ENCODE results near the gene IGDCC3. TPM values are rescaled to one million over a fixed set of nuclear protein-coding genes. Genes with fewer than 3 reads are reported as not detected.
"Not testable (repeated sequence)": the region's sequence is repeated elsewhere in the genome, so short reads cannot be mapped to it uniquely, and the experiment has no call there.

IGDCC3 gene
- polyA plus RNA-seq, 6 donors from 2014 or later = not detected

GRCh38 chr15:65400760-65401610, 23.2 kb upstream of the IGDCC3 start:
- DNase-seq = peak; percentile 29
- Mint-ChIP-seq H3K36me3 (no peaks in the 10 kb centered on the region), H3K4me3 (no peak overlapping the region), H3K27ac (no peak overlapping the region), H3K4me1 (peaks cover 7 to 13% (median 11%) of the 10 kb centered on the region in 3 donors), H3K9me3 (no peaks in the 10 kb centered on the region), H3K27me3 (peaks cover 45 to 66% (median 46%) of the 10 kb centered on the region in 3 donors)
- ATAC-seq (ENCODE audit: low read depth in 2 of 2) = peak; percentile 68 to 75

DNA sequence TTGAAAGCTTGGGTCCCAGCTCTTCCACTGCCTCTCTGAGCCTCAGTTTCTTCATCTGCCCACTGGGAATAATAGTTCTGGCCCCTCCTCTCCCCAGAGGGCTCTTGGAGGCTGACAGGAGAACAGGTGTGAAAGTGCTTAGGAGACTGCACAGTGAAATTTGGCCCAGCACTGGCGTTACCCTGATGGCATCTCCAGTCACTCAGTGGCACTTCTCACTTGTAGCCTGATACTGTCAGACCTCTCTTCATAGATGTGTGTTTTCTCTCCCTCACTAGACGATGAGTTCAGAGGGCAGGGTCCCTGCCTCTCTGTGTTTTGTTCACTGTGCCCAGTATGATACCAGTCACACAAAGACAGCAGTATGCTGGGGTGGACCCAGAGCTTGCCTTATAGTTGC, 22.2 kb upstream of the IGDCC3 start:
- H3K4me1 Mint-ChIP-seq = peaks cover 7 to 13% (median 11%) of the 10 kb centered on the region in 3 donors
- no peak overlapping the region for H3K27ac Mint-ChIP-seq
- H3K4me3 Mint-ChIP-seq = no peak overlapping the region
- ATAC-seq (ENCODE audit: low read depth in 2 of 2) (no peak), DNase-seq (no peak)
- H3K36me3 Mint-ChIP-seq = no peaks in the 10 kb centered on the region
- no peaks in the 10 kb centered on the region for H3K9me3 Mint-ChIP-seq
- peaks cover 51 to 76% (median 54%) of the 10 kb centered on the region in 3 donors for H3K27me3 Mint-ChIP-seq

GRCh38 chr15:65399001-65399706, 21.4 kb upstream of the IGDCC3 start:
- Mint-ChIP-seq H3K4me1 (peaks cover 7 to 13% (median 11%) of the 10 kb centered on the region in 3 donors), H3K27ac (no peak overlapping the region), H3K9me3 (no peaks in the 10 kb centered on the region), H3K36me3 (no peaks in the 10 kb centered on the region), H3K4me3 (no peak overlapping the region), H3K27me3 (peaks cover 57 to 80% (median 63%) of the 10 kb centered on the region in 3 donors)
- ATAC-seq (ENCODE audit: low read depth in 2 of 2) = no peak
- DNase-seq = no peak

DNA sequence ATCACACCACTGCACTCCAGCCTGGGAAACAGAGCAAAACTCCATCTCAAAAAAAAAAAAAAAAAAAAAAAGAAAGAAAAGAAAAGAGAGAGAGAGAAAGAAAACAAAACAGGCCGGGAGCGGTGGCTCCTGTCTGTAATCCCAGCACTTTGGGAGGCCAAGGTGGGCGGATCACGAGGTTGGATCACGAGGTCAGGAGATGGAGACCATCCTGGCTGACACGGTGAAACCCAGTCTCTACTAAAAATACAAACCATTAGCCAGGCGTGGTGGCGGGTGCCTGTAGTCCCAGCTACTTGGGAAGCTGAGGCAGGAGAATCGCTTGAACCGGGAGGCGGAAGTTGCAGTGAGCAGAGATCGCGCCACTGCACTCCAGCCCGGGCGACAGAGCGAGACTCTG, 20.7 kb upstream of the IGDCC3 start:
- not testable (repeated sequence) for ATAC-seq (ENCODE audit: low read depth in 2 of 2); H3K9me3 Mint-ChIP-seq; H3K27ac Mint-ChIP-seq; DNase-seq; H3K36me3 Mint-ChIP-seq; H3K4me3 Mint-ChIP-seq
- peaks cover 7 to 13% (median 11%) of the 10 kb centered on the region in 3 donors for H3K4me1 Mint-ChIP-seq
- H3K27me3 Mint-ChIP-seq = peaks cover 52 to 81% (median 70%) of the 10 kb centered on the region in 3 donors

- H3K9me3 Mint-ChIP-seq = no peaks in the 10 kb centered on the region
- peak overlapping the region in 3 of 8 donors; percentile 34 to 81 (median 75) for H3K4me3 Mint-ChIP-seq
- H3K27ac Mint-ChIP-seq = no peak overlapping the region
- peaks cover 7 to 13% (median 11%) of the 10 kb centered on the region in 3 donors for H3K4me1 Mint-ChIP-seq
- ATAC-seq (ENCODE audit: low read depth in 2 of 2) (no peak), DNase-seq (no peak)
- peaks cover 50 to 88% (median 85%) of the 10 kb centered on the region in 3 donors for H3K27me3 Mint-ChIP-seq
- no peaks in the 10 kb centered on the region for H3K36me3 Mint-ChIP-seq
These were observed 19.1 kb upstream of the IGDCC3 start for GRCh38 chr15:65396965-65397317.

GRCh38 chr15:65396283-65396964, 18.6 kb upstream of the IGDCC3 start:
- Mint-ChIP-seq H3K27ac (peak overlapping the region in 1 of 6 donors; percentile 96), H3K4me3 (peak overlapping the region in 4 of 8 donors; percentile 33 to 59 (median 50)), H3K36me3 (no peaks in the 10 kb centered on the region), H3K9me3 (no peaks in the 10 kb centered on the region), H3K27me3 (peaks cover 50 to 85% (median 84%) of the 10 kb centered on the region in 3 donors), H3K4me1 (peaks cover 7 to 13% (median 11%) of the 10 kb centered on the region in 3 donors)
- ATAC-seq (ENCODE audit: low read depth in 2 of 2) (no peak), DNase-seq (no peak)

DNA sequence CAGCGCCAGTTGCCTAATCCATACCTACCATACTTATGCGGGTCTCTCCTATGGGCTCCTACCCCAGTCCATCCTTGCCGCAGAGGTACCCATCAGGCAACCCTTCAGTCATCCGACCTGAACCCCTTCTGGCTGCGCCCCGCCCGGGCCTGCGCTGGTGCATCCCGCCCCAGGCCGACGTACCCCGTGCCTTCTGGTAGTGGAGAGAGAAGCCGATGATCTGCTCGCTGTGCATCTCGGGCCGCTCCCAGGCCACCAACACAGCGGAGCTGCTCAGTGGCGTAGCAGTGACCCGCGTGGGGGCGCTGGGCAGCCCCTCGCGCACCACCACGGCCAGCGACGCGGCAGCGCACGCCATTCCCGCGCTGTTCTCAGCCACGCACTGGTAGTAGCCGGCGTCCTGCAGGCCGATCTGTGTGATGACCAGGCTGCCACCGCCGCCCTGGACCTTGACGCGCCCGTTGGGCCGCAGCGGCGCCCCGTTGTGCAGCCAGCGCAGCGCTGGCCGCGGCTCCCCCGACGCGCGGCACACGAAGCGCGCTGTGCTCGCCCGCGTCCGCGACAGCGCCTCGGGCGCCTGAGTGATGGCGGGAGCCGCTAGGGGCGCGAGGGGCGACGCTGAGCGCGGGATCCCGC, 17.9 kb upstream of the IGDCC3 start:
- ATAC-seq (ENCODE audit: low read depth in 2 of 2) (peak in 1 of 2 donors; percentile 39), DNase-seq (no peak)
- peak overlapping the region in 2 of 8 donors; percentile 9 to 49 for H3K4me3 Mint-ChIP-seq
- H3K9me3 Mint-ChIP-seq = no peaks in the 10 kb centered on the region
- H3K4me1 Mint-ChIP-seq = peaks cover 7 to 13% (median 8%) of the 10 kb centered on the region in 3 donors
- peaks cover 50 to 77% (median 77%) of the 10 kb centered on the region in 3 donors for H3K27me3 Mint-ChIP-seq
- no peak overlapping the region for H3K27ac Mint-ChIP-seq
- H3K36me3 Mint-ChIP-seq = no peaks in the 10 kb centered on the region

DNA sequence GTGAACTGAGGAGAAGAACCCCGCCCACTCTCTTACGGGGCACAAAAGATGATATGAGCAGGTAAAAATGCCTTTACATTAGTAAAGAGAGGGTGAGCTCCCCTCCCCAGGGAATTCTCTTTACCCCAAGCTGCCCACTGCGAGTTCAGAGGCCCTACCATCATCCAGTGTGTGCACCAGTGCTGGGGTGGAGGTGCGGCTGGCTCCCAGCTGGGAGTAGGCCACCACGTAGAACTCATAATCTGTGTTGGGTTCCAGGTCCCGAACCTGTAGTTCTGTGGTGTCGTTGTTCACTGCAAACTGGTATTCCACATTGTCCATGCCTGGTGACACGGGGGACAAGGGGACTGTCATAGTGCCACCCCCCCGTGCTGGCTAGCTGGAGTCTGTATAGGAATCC, 17.1 kb upstream of the IGDCC3 start:
- Mint-ChIP-seq H3K9me3 (no peaks in the 10 kb centered on the region), H3K27ac (no peak overlapping the region), H3K4me3 (no peak overlapping the region), H3K27me3 (peaks cover 50 to 74% (median 72%) of the 10 kb centered on the region in 3 donors), H3K36me3 (no peaks in the 10 kb centered on the region), H3K4me1 (peaks cover 7 to 13% (median 8%) of the 10 kb centered on the region in 3 donors)
- DNase-seq = no peak
- ATAC-seq (ENCODE audit: low read depth in 2 of 2) = no peak

- H3K27me3 Mint-ChIP-seq = peaks cover 49 to 75% (median 72%) of the 10 kb centered on the region in 3 donors
- ATAC-seq (ENCODE audit: low read depth in 2 of 2) (no peak), DNase-seq (no peak)
- H3K36me3 Mint-ChIP-seq = no peaks in the 10 kb centered on the region
- H3K4me3 Mint-ChIP-seq = peak overlapping the region in 2 of 8 donors; percentile 10 to 50
- no peaks in the 10 kb centered on the region for H3K9me3 Mint-ChIP-seq
- peaks cover 7 to 13% (median 8%) of the 10 kb centered on the region in 3 donors for H3K4me1 Mint-ChIP-seq
- H3K27ac Mint-ChIP-seq = no peak overlapping the region
These were observed 16.5 kb upstream of the IGDCC3 start for GRCh38 chr15:65394280-65394789.

DNA sequence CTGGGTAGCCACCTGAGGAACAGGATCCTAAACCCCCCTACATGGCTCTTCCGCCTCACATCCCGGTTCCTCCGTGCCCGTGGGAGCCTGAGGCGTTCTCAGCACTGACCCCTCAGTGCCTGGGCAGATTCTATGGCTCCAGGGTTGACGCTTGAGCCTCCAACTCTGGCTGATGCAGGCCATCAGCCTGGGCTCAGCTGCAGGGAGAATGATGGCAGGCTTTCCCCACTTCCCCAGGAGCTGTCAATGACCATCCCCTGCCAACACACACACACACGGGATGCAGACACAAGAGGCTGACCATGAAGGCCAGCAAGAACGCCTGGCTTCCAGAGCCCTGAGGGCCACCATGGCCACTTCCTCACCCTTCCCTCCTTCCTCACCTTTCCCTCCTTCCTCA, 15.8 kb upstream of the IGDCC3 start:
- Mint-ChIP-seq H3K36me3 (no peaks in the 10 kb centered on the region), H3K27ac (no peak overlapping the region), H3K4me3 (no peak overlapping the region), H3K27me3 (peaks cover 46 to 74% (median 68%) of the 10 kb centered on the region in 3 donors), H3K9me3 (no peaks in the 10 kb centered on the region), H3K4me1 (peaks cover 7 to 13% (median 8%) of the 10 kb centered on the region in 3 donors)
- ATAC-seq (ENCODE audit: low read depth in 2 of 2) = no peak
- no peak for DNase-seq

DNA sequence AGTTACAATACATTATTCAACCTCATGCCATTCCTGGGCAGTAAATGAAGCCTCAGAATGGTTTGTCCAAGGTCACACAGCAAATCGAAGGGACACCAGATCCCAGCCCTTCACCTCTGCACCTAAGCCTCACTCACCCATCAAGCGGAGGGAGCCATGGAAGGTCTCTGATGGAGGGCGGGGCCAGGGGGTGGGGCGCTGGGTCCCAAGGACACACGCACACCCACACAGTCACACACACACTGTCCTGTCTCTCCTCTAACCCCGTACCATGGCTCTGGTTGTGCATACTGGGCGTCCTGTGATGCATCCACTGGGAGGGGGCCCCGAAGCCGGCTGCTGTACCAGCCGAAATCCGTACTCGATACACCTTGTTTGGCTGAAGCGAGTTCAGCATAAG, 15.3 kb upstream of the IGDCC3 start:
- no peak for DNase-seq
- no peak for ATAC-seq (ENCODE audit: low read depth in 2 of 2)
- Mint-ChIP-seq H3K27me3 (peaks cover 46 to 74% (median 68%) of the 10 kb centered on the region in 3 donors), H3K9me3 (no peaks in the 10 kb centered on the region), H3K36me3 (no peaks in the 10 kb centered on the region), H3K4me1 (peaks cover 7 to 13% (median 8%) of the 10 kb centered on the region in 3 donors), H3K27ac (no peak overlapping the region), H3K4me3 (no peak overlapping the region)

DNA sequence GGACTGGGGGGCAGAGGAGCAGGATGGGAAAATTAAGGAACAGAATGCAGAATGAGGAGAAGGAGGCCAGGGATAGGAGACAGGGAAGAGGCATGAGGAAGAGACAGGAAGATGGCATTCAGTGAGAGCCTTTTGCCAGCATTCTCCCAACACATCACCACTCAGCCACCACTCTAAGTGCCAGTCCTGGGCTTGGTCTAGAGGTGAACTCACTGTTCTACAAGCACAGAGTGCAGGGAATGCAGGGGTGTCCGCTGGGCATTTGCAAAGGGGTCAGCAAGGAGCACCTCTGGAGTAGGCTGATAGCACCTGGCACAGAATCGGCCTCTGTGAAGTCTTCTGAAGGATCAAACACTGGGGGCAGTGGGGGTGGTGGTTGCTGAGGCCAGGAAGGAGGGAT, 14.6 kb upstream of the IGDCC3 start:
- DNase-seq (no peak), ATAC-seq (ENCODE audit: low read depth in 2 of 2) (no peak)
- H3K4me3 Mint-ChIP-seq = no peak overlapping the region
- peaks cover 7 to 13% (median 8%) of the 10 kb centered on the region in 3 donors for H3K4me1 Mint-ChIP-seq
- no peaks in the 10 kb centered on the region for H3K9me3 Mint-ChIP-seq
- H3K36me3 Mint-ChIP-seq = no peaks in the 10 kb centered on the region
- peaks cover 39 to 73% (median 67%) of the 10 kb centered on the region in 3 donors for H3K27me3 Mint-ChIP-seq
- H3K27ac Mint-ChIP-seq = no peak overlapping the region

DNA sequence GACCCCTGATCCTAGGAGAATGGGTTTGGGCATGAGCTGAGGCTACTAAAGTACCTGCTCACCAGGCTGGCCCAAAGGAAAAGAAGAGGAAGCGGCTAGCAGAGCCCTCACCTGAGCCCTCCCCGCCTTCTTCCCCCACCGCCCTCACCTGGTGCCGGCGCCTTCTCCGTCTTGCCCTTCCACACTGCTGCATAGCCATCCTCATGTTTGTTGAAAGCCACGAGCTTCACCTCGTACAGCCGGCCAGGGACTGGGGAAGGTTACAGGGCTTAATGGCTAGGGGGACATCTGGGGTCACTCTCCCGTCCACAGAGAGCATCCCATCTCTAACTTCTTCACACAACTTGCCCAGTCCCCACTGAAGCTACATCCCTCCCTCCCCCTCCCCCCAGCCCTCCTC, 13.9 kb upstream of the IGDCC3 start:
- H3K4me3 Mint-ChIP-seq = no peak overlapping the region

More for the DNA sequence above, 13.9 kb upstream of the IGDCC3 start:
- no peak for DNase-seq
- H3K9me3 Mint-ChIP-seq = no peaks in the 10 kb centered on the region
- no peaks in the 10 kb centered on the region for H3K36me3 Mint-ChIP-seq
- no peak overlapping the region for H3K27ac Mint-ChIP-seq
- peaks cover 5 to 7% (median 7%) of the 10 kb centered on the region in 3 donors for H3K4me1 Mint-ChIP-seq
- ATAC-seq (ENCODE audit: low read depth in 2 of 2) = no peak
- H3K27me3 Mint-ChIP-seq = peaks cover 33 to 67% (median 61%) of the 10 kb centered on the region in 3 donors
